Skeletal muscle tissue (tissue), 4 donors: ENCODE data around the gene EVI5. TPM values are rescaled to one million over a fixed set of nuclear protein-coding genes. Genes with fewer than 3 reads are reported as not detected.

ENCODE experiments used
- H3K27ac ChIP-seq: one replicate; pipeline ENCODE4 v1.7.0; 2013; ENCODE audit warnings: mild to moderate bottlenecking, low read depth, low read length, inconsistent platforms
- H3K27me3 ChIP-seq, 3 donors: one replicate each; pipeline ENCODE4 v1.7.0; 2013; ENCODE audit warnings: low read length in 3 of 3; ENCODE audit not compliant: control insufficient read depth in 3 of 3, insufficient read depth in 3 of 3
- H3K36me3 ChIP-seq, 3 donors: one replicate each; pipeline ENCODE4 v1.7.0; 2013; ENCODE audit warnings: low read length in 3 of 3; ENCODE audit not compliant: control insufficient read depth in 3 of 3, insufficient read depth in 3 of 3
- H3K4me1 ChIP-seq, 3 donors: one replicate each; pipeline ENCODE4 v1.7.0; 2013; ENCODE audit warnings: low read length in 3 of 3, mild to moderate bottlenecking in 3 of 3; ENCODE audit not compliant: control insufficient read depth in 3 of 3, insufficient read depth in 3 of 3
- H3K4me3 ChIP-seq, 3 donors: one replicate each; pipeline ENCODE4 v1.7.0; 2013; ENCODE audit warnings: low read length in 3 of 3
- H3K9ac ChIP-seq, 3 donors: one replicate each; pipeline ENCODE4 v1.7.0; 2013; ENCODE audit warnings: low read length in 3 of 3, mild to moderate bottlenecking in 3 of 3, moderate library complexity in 2 of 3, low read depth in 1 of 3
- H3K9me3 ChIP-seq, 3 donors: one replicate each; pipeline ENCODE4 v1.7.0; 2013; ENCODE audit warnings: low read length in 3 of 3; ENCODE audit not compliant: control insufficient read depth in 3 of 3
- total RNA-seq: library from RNA; depleted of rRNA; stranded (reverse); fragments of >200 nt; gene quantifications from one replicate; pipeline ENCODE4 v1.2.3, GENCODE V29; 2014
- donor health status: Osteomylitis.

The EVI5 gene
- total RNA-seq, 1 donor from 2014 or later, result 40.7 TPM

DNA sequence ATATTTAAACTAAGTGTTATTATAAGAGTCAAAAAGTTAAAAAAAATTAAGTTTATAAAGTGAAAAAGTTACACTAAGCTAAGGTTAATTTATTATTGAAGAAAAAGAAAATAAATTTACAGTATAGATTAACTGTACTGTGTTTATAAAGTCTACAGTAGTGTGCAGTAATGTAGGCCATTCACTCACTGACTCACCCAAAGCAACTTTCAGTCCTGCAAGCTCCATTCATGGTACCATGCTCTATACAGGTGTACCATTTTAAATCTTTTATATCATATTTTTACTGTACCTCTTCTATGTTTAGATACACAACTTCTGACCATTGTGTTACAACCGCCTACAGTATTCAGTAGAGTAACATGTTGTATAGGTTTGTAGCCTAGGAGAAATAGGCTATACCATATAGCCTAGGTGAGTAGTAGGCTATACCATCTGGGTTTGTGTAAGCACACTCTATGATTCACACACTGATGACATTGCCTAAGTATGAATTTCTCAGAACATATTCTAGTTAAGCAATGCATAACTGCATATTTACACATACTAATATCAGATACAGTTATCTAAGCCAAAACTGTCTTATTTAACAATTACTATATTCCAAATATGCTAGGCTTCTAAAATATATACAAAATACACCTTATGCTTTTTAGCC is 217.6 kb downstream of the EVI5 start:
- Histone ChIP-seq H3K4me1 (no peaks in the 10 kb centered on the region), H3K9me3 (no peaks in the 10 kb centered on the region), H3K27me3 (no peaks in the 10 kb centered on the region), H3K4me3 (no peak overlapping the region), H3K9ac (no peak overlapping the region), H3K36me3 (no peaks in the 10 kb centered on the region), H3K27ac (no peak overlapping the region)

DNA sequence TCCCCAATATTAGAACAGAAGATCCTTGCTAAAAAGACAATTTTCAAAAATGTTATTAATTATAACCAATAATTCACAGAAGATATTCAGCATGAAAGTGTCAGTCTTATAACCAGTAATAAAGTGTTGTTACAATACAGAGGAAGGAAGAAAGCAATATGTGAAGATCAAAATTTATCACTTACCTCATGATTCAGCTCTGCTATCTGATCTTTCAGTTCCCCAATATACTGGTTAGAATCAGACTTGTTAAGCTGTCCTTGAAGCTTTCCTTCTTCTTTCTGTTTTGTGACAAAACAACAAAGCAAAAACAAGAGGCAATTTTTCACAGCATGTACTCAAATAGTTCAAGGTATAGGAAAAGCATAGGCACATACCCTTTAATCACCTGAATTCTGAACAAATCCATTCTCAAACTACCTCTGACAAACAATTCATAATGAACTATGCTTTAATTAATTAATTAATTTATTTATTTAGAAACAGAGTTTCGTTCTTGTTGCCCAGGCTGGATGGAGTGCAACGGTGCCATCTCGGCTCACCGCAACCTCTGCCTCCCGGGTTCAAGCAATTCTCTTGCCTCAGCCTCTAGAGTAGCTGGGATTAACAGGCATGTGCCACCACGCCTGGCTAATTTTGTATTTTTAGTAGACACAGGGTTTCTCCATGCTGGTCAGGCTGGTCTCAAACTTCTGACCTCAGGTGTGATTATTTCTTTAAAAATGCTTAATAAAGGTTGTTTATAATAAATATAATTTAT is 221.3 kb downstream of the EVI5 start:
- H3K9ac ChIP-seq, result no peak overlapping the region
- no peak overlapping the region for H3K27ac ChIP-seq
- H3K9me3 ChIP-seq, result no peaks in the 10 kb centered on the region
- H3K27me3 ChIP-seq, result no peaks in the 10 kb centered on the region
- no peaks in the 10 kb centered on the region for H3K4me1 ChIP-seq
- H3K36me3 ChIP-seq, result no peaks in the 10 kb centered on the region
- H3K4me3 ChIP-seq, result no peak overlapping the region

DNA sequence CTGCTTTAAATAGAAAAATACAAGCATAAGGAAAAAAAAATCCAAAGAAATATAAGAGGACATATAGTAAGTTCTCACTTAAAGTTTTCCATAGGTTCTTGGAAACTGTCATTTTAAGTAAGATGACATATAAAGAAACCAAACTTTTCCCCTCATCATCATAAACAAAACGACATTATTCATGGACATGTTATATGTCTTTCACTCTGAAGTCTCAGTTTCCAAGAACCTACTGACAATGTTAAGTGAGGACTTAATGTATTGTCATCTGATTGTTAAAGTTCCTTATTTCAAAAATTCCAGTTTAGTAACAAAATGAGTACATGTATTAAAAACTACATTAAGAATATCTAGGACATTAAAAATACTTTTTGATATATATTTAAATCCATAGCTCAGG is 228.6 kb downstream of the EVI5 start:
- no peaks in the 10 kb centered on the region for H3K27me3 ChIP-seq
- H3K9ac ChIP-seq, result no peak overlapping the region
- H3K27ac ChIP-seq, result no peak overlapping the region
- no peaks in the 10 kb centered on the region for H3K4me1 ChIP-seq
- no peak overlapping the region for H3K4me3 ChIP-seq
- H3K36me3 ChIP-seq, result no peaks in the 10 kb centered on the region
- H3K9me3 ChIP-seq, result no peaks in the 10 kb centered on the region

DNA sequence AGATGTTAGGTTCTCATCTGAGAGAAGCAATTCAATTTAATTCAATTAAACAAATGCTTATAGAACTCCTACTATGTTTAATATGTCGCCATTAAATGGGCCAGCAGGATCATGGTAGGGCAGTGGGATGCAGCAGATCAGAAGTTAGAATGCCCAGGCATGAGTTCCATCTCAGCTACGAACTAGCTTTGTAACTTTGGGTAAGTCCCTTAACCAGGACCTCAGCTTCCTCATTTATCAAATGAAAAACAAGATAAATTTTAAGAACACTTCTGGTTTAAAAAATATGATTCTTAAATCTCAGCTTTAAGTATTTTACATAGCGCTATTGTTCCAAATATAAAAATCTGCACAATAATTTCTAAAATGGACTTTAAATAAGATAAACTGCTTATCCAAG is 230.7 kb downstream of the EVI5 start:
- H3K27me3 ChIP-seq, result no peaks in the 10 kb centered on the region
- no peaks in the 10 kb centered on the region for H3K9me3 ChIP-seq
- H3K27ac ChIP-seq, result no peak overlapping the region
- no peaks in the 10 kb centered on the region for H3K4me1 ChIP-seq
- no peak overlapping the region for H3K9ac ChIP-seq
- H3K36me3 ChIP-seq, result no peaks in the 10 kb centered on the region
- H3K4me3 ChIP-seq, result no peak overlapping the region

- Histone ChIP-seq H3K4me3 (no peak overlapping the region), H3K27ac (no peak overlapping the region), H3K9ac (no peak overlapping the region), H3K4me1 (no peaks in the 10 kb centered on the region), H3K27me3 (no peaks in the 10 kb centered on the region), H3K36me3 (no peaks in the 10 kb centered on the region), H3K9me3 (no peaks in the 10 kb centered on the region)
These were observed 233.0 kb downstream of the EVI5 start for GRCh38 chr1:92551916-92552315.

DNA sequence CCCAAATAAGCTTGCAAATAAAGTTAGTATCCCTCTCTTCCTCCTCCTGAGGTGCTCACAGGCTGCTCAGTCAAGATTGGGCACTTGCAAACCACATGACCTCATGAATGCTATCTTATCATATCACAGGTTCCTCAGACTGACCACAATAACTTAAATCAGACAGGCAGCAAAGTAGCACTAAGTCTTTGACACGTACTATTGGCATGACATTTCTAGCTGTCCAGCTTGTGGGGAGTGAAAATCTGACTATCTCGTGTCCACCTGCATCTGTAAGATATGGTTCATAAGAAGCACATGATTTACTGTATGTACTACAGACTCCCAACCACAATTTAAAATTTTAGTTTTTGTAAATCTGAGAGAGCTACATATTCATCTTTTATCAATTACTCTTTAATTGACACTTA is 240.1 kb downstream of the EVI5 start:
- Histone ChIP-seq H3K27ac (no peak overlapping the region), H3K4me3 (no peak overlapping the region), H3K9ac (no peak overlapping the region), H3K27me3 (no peaks in the 10 kb centered on the region), H3K4me1 (no peaks in the 10 kb centered on the region), H3K36me3 (no peaks in the 10 kb centered on the region), H3K9me3 (no peaks in the 10 kb centered on the region)

- Histone ChIP-seq H3K4me1 (no peaks in the 10 kb centered on the region), H3K27ac (no peak overlapping the region), H3K36me3 (no peaks in the 10 kb centered on the region), H3K4me3 (no peak overlapping the region), H3K9ac (no peak overlapping the region), H3K27me3 (no peaks in the 10 kb centered on the region), H3K9me3 (no peaks in the 10 kb centered on the region)
These were observed 241.5 kb downstream of the EVI5 start for GRCh38 chr1:92543131-92544055.

GRCh38 chr1:92538413-92539061 is 246.4 kb downstream of the EVI5 start:
- no peaks in the 10 kb centered on the region for H3K4me1 ChIP-seq
- H3K36me3 ChIP-seq, result no peaks in the 10 kb centered on the region
- no peak overlapping the region for H3K9ac ChIP-seq
- H3K9me3 ChIP-seq, result no peaks in the 10 kb centered on the region
- no peak overlapping the region for H3K27ac ChIP-seq
- H3K4me3 ChIP-seq, result no peak overlapping the region
- H3K27me3 ChIP-seq, result no peaks in the 10 kb centered on the region

DNA sequence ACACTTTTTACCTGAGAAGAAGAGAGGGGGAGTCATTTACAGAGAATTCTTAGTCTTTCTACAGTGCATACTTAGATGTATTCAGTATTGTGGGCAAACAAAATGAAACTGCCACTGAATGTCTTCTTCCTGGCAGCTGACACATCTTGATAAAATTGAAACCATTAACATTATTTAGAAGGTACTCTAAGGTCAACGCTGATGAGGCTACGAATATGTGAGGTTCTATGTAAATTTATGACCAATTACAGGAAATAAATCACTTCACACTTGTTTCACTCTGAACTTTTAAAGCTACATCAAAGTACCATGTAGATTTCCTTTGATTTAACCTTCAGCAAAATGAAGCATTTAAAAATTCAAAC is 246.9 kb downstream of the EVI5 start:
- H3K36me3 ChIP-seq, result no peaks in the 10 kb centered on the region
- no peak overlapping the region for H3K4me3 ChIP-seq
- no peak overlapping the region for H3K9ac ChIP-seq
- no peaks in the 10 kb centered on the region for H3K4me1 ChIP-seq
- H3K27ac ChIP-seq, result no peak overlapping the region
- no peaks in the 10 kb centered on the region for H3K27me3 ChIP-seq
- H3K9me3 ChIP-seq, result no peaks in the 10 kb centered on the region
